Kasumi-1 (cell line): ENCODE data around the gene RALBP1.

Experiments
- DNase-seq, 2 experiments: peaks; one replicate each; lab custom pipeline; 2025; lab: John Stamatoyannopoulos, UW

The RALBP1 gene

DNA sequence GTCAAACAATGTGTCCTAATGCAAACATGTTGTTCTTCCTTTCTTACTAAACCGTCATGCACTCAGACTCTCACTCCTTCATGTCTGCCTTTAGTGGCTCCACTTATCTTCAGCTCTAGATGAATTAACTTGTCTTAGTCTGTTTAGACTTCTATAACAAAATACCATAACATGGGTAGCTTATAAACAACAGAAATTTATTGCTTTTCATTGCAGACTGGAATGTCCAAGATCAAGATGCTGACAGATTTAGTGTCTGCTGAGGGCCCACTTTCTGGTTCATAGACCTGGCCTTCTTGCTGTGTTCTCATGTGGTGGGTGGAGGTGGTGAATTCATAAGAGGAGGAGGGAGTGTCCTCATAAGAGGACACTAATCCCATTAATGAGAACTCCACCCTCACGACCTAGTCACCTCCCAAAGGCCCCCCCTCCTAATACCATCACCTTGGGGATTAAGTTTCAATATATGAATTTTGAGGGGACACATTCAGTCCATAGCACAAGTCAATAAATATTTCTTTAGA lies 32.3 kb downstream of the RALBP1 start:
- DNase-seq: no peak

GRCh38 chr18:9508446-9509025 lies 33.2 kb downstream of the RALBP1 start:
- no peak for DNase-seq

DNA sequence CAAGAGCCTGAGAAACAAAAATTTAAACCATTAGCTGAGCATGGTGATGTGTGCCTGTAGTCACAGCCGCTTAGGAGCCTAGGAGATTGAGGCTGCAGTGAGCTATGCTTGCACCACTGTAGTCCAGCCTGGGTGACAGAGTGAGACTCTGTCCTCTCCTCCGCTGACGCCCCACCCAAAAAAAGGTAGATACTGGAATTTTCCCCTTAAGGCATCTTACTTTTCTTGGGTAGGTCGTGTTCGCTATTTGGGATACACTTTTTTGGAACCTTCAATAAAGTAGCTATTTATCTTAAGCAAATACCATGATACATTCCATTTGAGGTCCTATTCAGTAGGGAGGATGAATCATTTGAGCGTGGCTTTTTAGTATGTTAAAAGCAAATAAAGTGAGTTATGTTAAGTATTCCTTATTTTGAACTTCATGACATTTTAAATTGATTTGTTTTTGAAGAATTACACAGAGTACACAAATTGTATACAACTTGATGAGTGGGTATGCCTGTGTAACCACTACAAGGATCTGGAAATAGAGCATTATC lies 38.7 kb downstream of the RALBP1 start:
- no peak for DNase-seq

DNA sequence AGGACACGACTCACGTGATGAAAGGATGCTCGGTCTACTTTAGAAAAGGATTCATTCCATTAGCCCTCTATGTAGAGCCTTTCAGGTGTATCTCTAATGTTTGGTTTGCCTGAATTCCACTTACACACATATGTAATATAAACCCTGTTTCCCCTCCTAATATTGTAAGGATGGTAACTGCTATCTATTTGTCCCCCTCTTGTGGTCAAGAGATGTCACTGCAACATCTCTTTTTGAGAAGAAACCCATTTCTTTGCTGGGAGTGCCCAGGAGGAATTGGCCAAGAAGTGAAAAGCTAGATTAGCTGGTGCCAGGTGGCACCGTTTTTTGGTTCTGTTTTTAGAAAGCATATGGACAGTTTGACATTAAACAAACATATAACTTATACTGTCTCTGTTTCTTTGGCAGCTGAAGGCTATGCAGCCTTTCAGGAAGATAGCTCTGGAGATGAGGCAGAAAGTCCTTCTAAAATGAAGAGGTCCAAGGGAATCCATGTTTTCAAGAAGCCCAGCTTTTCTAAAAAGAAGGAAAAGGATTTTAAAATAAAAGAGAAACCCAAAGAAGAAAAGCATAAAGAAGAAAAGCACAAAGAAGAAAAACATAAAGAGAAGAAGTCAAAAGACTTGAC lies 41.2 kb downstream of the RALBP1 start:
- peak; percentile 67 to 75 for DNase-seq

GRCh38 chr18:9517869-9518268 lies 42.6 kb downstream of the RALBP1 start:
- DNase-seq: no peak

DNA sequence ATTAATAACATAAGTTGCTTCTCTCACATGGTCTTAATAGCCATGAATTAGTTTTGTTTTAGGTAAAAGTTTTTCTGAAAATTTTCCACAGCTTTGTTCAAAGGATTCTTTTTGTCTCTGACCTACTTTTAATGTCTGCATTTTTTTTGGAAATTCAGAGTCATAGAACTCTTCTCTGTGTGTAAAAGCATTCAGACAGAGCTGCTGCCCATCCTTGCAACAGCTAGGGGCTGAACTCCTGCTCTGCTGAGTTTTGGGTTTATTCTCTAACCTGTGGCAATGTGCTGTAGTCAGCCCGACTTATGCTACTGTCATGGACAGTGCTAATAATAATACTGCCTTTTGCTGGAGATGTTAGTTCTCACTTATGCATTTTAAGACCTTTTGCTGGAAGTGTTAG lies 44.1 kb downstream of the RALBP1 start:
- no peak for DNase-seq

DNA sequence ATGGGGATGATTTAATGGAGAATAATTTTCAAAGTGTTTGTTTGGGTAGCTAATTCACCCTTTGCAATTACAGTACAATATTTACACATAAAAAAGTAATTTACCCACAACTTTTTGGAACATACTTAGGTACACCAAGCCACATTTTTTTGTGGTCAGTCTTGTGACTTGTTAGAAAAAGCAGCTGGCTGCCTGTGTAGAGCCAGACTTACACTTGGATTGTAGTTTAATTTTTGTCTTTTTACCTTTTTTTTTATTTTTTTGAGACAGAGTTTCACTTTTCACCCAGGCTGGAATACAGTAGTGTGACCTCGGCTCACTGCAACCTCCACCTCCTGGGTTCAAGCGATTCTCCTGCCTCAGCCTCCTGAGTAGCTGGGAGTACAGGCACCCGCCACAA lies 45.4 kb downstream of the RALBP1 start:
- DNase-seq: no peak

DNA sequence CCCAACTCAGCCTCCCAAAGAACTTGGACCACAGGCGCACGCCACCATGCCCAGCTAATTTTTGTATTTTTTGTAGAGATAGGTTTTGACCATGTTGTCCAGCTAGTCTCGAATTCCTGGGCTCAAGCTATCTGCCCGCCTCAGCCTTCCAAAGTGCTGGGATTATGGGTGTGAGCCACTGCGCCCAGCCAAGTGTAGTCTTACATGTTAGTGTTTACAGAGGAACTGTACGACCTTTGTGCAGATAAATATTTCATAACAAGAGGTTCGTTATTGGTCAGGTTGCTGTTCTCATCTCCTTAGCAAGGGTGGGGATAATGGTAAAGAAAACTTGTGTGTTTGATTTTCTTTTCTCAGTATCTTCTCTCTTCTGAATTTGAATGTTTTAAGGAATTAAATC lies 46.5 kb downstream of the RALBP1 start:
- no peak for DNase-seq

DNA sequence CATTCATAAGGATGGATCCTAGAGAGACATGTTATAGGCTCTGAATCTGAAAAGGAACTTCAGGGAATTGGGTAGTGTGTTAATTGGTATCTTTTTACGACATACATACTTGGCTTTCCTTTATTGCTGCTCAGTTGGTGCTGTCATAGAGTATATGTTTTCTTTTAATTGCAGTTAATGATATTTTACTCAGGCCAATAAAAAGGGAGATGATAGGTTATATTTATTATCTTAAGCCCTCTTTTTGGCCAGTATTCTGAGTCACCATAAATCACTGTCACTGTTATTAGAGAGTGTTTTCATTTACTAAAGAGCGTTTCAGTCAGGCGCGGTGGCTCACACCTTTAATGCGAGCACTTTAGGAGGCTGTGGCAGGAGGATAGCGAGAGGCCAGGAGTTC lies 47.6 kb downstream of the RALBP1 start:
- DNase-seq: no peak

- DNase-seq: no peak
Measured at GRCh38 chr18:9526458-9526857, 51.1 kb downstream of the RALBP1 start.

DNA sequence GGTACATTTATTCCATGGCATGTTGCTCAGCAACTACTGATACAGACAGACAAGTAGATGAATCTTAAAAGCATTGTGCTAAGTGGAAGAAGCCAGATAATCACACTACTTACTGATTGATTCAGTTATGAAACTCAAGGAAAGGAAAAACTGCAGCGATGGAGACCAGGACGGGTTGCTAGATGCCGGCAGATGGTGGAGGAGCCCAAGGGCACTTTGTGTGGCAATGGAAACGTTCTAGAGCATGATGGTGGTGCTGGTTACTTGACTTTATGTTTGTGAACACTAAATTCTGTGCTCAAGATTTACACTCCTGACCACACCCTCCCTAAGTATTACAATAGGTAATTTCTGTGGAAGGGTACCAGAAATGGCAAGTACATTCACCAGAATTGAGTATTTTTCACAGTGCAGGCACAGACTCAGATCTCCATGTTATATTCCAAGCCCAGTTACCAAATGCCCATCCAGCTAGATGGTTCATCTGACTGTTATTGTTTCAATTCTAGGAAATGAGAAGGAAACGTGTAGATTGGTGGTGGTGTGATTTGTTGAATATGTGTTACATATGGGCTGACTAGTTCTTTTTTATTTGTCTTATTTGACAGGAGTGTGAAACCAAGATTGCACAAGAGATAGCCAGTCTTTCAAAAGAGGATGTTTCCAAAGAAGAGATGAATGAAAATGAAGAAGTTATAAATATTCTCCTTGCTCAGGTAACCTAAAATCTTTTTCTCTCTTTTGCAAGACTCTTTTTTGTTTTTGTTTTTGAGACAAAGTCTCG lies 55.1 kb downstream of the RALBP1 start:
- DNase-seq: no peak

DNA sequence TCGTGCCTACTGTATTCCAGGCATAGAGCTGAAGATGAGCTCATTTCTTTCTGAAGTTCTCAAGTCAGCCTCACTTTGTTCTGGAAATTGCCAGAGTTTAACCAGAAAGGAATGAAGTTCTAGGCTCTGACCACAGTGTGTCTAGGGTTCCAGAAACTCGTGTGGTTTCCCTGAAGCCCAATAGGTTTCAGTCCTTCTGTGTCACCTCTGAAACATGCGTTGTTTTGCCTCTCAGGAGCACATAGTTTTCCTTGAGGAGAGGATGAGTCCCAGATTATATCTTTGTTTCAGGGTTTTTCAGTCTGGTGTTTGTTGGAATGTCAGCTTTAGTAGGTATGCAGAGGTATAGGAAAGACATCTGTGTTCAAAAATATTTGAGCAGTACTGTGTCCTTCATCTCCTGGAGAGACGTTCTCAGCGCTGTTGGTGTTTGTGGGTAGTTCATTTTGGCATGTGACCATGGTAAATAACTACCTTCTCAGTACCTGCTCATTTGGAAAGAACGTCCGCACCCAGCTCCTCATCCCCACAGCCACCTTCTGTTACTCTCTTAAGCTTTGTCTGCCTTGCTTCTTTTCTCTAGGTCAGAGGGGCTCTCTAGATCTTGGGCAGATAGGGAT lies 56.6 kb downstream of the RALBP1 start:
- no peak for DNase-seq

DNA sequence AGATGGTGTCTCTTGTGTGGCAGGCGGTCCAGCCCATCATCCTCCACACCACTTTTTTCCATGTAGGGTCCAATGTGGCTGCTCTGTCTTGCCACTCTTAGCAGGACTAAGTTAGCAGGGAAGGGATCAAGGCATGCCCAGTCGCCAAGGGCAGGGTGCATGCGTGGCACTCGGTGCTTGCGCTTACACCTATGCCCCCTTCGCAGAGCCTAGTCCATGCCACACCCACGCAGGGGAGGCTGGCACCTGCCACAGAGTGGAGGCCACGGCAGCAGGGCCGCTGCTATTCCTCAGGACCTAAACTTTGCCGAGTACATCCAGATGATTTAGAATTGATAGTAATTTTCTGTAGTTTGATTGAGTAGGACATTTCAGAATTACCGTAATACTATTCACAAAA lies 59.5 kb downstream of the RALBP1 start:
- no peak for DNase-seq

DNA sequence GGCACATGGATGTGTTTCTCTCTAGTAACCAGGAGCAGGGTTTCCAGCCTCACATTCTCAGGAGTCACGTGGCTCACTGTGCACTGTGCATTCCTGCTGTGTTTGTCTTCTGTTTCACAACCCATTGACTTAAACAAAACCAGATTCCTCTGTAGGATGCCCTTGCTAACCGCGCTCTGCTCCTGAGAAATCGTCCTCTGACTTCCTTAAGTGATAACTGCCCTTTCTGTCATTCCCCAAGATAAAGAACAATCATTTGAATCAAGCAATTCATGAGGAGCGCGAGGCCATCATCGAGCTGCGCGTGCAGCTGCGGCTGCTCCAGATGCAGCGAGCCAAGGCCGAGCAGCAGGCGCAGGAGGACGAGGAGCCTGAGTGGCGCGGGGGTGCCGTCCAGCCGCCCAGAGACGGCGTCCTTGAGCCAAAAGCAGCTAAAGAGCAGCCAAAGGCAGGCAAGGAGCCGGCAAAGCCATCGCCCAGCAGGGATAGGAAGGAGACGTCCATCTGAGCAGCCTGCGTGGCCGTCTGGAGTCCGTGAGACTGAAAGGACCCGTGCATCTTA lies 60.2 kb downstream of the RALBP1 start:
- DNase-seq: no peak

DNA sequence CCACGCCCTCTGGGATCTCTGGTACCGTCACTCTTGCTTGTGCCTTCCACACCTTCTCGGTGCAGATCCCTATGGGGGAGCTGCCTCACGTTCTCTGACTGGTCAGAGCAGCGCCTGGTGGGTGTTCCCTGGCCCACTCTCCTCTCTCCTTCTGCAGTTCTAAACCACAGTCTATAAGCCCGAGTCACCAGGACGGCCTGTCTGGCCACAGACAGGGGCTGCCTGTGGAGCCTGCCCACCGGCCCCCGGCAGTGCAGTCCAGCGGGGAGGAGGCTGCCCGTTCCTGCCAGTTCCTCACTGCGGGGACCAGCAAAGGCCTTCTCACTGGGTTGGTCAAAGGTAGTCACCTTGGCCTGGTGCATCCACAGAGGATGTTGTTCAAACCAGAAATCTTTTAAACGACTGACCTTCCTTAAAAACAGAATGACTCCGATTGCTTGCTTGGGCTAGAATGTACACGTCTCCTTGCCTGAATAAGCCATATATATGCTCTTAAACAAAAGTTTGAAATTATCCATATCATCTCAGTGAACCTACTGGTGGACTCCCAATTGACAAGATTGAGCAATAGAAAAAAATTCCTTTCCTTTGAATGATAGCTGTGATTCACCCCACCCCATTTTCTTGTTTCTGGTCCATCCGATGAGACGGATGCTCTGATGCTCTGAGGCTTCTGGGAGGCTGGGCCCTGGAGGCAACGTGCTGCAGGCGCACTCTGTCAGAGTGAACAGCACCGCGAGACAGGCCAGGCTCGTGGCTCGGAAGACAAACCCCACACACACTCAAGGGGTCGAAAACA lies 61.2 kb downstream of the RALBP1 start:
- no peak for DNase-seq

- no peak for DNase-seq
Measured at GRCh38 chr18:9537677-9538076, 62.4 kb downstream of the RALBP1 start.

GRCh38 chr18:9539283-9539682 lies 64.0 kb downstream of the RALBP1 start:
- DNase-seq: no peak

DNA sequence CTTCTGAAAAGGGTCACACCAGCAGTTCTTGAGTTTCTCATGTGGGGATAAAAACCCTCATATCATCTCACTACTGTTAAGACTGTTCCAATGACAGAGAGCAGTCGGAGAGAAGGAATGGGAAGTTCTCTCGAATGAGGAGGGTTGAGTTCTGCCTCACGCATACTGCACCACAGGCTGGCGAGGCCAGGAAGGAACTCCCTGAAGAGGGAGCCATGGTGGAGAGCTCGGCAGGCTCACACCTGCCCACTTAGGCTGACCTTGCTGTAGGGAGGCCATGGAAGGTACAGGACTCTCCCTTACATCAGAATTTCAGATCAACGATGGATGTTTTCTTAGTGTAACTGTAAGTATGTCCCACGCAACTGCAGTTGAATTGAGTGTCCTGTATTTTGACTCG lies 64.6 kb downstream of the RALBP1 start:
- DNase-seq: no peak

DNA sequence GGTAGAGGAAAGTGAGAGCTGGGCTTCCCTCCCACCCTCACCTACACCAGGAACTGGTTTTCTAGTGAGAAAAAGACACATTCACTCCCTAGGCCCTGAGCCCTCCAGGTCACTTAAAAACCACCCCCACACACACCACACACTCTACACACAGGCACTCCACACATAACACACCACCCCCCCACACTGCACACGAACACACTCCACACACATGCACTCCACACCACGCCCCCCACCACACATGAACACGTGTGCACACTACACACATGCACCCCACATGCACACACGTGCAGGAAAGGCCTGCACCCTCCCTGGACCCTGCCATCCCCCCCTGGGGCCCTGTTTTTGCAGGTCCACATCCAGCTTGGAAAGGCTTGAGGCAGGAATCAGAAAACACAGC lies 67.6 kb downstream of the RALBP1 start:
- no peak for DNase-seq

- DNase-seq: no peak
Measured at GRCh38 chr18:9545029-9545428, 69.7 kb downstream of the RALBP1 start.

DNA sequence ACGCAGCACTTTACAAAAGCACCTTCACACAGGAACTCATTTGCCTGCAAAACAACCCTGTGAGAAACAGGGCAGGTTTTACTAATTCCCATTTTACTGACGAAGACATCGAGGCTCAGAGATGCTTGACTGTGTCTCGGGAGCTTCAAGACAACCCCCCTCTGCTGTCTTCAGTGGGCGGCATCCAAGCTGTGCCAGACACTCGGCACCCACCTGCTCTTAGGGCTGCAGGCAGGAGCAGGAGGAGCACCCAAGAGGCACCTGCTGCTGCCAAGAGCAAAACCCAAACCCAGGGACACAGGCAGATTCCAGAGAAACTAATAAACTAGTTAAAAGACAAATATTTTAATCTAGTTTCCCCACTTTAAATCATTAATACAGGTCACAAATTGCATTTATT lies 71.2 kb downstream of the RALBP1 start:
- DNase-seq: no peak
